Endometrial microvascular endothelial cells (primary cell): ENCODE measurements around the gene CHI3L1. TPM values are rescaled to one million over a fixed set of nuclear protein-coding genes. Genes with fewer than 3 reads are reported as not detected.
"Not testable (repeated sequence)": the region's sequence is repeated elsewhere in the genome, so short reads cannot be mapped to it uniquely, and the experiment has no call there.

ENCODE experiments used
- in situ Hi-C: cut with HindIII; loops from 2 replicates; pipeline ENCODE4 v1.10.0; 2017; ENCODE audit warnings: low sequenced_read_pairs, low pct_unique_long_range_greater_than_20kb; ENCODE audit errors: inconsistent ontology term
- total RNA-seq: library from RNA; depleted of rRNA; stranded (reverse); fragments of >200 nt; gene quantifications from one replicate; pipeline ENCODE4 v1.2.3, GENCODE V29; 2015; ENCODE audit errors: inconsistent ontology term

Gene CHI3L1
- total RNA-seq = not detected

- in situ Hi-C loops = no loop called here
Observed at GRCh38 chr1:203186446-203187303, at the start of gene CHI3L1. CHI3L1 (minus strand) TSS chr1:203186704; CDS start chr1:203186623, 81 bp downstream.

DNA sequence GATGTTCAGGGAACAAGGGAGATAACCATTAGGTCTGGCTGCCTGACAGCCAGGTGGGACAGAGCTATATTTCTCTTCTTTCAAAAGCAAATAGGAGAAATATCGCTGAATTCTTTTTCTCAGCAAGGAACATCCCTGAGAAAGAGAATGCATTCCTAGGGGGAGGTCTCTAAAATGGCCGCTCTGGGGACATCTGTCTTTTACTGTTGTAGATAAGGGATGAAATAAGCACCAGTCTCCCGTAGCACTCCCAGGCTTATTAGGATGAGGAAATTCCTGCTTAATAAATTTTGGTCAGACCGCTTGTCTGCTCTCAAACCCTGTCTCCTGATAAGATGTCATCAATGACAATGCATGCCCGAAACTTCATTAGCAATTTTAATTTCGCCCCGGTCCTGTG lies 48.4 kb upstream of the CHI3L1 start:
- in situ Hi-C loops = not testable (repeated sequence)

- in situ Hi-C loops = no loop called here
Observed at GRCh38 chr1:203229471-203230135, 43.1 kb upstream of the CHI3L1 start, which contains the start of gene CHIT1. CHIT1 (minus strand) TSS chr1:203229673; CDS start chr1:203229636, 37 bp downstream.

DNA sequence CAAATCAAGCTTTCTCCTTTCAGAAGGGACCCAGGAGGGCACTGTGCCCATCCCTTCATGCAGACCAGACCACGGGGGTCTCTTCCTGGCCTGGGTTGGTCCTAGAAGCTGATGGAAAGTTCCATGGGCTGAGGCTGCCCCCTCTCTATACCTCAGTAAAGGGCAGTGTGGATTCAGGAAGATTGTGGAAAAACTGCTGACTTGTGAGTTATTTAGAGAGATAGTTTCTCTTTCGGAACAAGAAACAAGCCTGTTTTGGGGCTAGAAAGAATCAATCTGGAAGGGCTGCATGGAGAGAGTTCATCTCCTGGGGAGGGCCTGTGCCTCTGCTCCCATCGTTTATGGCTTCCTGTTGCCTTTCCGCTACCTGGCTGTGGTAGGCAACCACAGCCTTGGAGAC lies 42.2 kb upstream of the CHI3L1 start:
- in situ Hi-C loops = no loop called here

- in situ Hi-C loops = no loop called here
Observed at GRCh38 chr1:203227371-203228083, 41.0 kb upstream of the CHI3L1 start.

DNA sequence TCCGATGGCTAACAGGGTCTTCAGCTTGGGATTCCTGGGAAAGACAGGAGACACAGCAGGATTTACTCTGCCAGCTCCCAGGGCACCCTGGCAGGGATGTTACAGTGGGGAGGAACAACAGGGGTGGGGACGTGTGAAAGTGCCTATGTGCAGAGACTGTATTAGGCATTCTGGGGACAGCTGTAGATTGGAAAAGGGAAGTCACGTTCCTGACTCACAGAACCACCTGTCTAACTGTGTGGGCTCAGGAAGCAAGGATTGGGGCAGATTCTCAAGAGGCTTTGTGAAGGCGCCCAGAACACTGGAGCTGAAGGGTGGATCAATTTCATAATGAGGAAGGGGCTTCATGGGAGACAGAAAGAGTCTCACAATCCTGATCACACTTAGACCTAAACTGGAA lies 38.6 kb upstream of the CHI3L1 start:
- in situ Hi-C loops = no loop called here

GRCh38 chr1:203223012-203223775 lies 36.7 kb upstream of the CHI3L1 start:
- in situ Hi-C loops = no loop called here

- in situ Hi-C loops = no loop called here
Observed at GRCh38 chr1:203219934-203220333, 33.4 kb upstream of the CHI3L1 start.

DNA sequence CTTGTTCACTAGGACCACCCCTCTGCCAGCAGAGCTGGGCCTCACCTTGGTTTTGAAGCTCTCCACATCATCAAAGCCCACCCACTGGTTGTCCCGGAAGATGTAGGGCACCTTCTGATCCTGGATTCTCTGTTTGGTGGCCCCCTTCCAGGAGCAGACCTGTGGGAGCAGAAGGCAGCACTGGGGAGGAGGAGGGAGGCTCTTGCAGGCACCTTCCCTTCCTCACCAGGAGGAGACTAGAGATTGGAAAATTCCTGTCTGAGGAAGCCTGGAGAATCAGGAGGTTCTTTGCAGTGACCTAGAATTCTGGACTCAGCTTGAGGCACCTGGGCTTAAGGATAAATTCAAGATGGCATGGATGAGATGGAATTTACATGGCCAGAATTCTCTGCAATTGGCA lies 32.7 kb upstream of the CHI3L1 start:
- in situ Hi-C loops = no loop called here

DNA sequence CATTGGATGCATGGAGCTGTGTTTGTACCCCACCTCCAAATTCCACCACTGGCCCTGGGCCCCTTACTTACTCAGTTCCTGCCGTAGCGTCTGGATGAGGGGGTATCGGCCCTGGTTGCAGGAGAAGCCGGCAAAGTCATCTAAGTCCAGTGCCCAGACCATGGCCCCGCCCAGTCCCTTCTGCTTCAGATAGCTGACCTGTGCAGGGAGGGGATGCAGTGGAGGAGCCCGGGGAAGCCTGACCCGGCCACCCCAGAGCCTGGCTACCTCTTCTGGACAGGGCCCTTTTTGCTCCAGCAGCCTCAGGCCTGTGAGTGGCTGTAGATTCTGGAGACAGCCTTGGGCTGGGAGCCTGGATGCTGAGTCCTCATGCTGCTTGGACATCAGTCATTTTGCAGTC lies 31.2 kb upstream of the CHI3L1 start:
- in situ Hi-C loops = no loop called here

- in situ Hi-C loops = no loop called here
Observed at GRCh38 chr1:203217139-203217655, 30.7 kb upstream of the CHI3L1 start.

DNA sequence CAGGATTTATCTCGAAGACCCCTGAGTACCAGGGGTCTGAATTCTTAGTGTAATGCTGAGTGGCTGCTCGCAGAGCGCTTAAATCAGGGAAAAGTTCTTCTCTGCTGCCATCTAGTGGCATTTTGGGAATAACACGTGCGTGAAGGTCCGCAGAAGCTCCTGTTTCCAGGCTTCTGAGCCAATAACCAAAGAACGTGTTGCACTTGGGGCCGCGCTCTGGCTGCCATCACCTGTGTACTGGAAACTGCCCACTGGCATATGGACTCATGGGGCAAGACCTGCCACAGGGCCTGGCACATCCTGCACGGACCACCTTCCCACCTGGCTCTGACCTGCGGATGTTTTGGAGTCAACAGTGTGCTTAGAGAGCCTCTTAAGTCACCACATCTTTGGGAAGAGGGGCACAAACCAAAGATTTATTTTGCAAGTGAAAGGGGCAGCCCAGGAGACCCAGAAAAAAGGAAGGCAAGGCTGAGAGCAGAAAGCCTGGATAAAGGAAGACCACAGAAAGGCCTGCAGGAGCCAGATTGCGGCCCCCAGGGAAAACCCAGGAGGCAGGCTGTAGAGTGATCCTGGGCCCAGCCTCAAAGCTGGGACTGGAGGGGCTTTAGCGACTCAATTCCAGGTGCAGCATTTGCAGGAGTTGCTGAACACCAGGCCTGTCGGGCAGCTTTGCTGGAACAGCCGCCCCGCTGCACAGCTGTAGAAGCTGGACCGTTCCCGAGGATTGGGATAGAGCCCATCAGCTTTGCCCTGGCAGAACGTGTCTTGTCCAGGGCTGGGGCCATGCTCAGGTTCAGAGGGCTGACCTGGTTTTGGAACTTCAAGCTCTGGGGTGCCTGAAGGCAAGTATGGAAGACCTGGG lies 30.0 kb upstream of the CHI3L1 start:
- in situ Hi-C loops = no loop called here

- in situ Hi-C loops = no loop called here
Observed at GRCh38 chr1:203215573-203215972, 29.1 kb upstream of the CHI3L1 start.

DNA sequence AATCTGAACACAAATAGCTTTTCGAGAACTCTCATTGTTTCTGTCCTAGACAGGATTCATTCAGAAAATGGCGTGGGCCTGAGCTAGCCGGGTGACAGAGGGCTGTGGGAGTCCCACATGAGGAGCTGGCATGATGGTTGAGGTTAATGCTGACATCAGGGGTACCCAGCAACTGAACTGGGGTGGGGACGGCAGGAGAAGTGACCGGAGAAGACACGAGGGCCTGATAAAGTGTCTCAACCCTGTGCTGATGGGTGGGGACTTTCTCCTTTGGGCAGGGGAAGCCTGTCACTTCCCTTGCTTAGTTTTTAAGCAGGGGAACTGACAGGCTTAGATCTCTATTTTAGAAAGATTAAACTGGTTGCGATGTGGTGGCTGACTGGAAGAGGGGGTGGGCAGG lies 28.4 kb upstream of the CHI3L1 start:
- in situ Hi-C loops = no loop called here

DNA sequence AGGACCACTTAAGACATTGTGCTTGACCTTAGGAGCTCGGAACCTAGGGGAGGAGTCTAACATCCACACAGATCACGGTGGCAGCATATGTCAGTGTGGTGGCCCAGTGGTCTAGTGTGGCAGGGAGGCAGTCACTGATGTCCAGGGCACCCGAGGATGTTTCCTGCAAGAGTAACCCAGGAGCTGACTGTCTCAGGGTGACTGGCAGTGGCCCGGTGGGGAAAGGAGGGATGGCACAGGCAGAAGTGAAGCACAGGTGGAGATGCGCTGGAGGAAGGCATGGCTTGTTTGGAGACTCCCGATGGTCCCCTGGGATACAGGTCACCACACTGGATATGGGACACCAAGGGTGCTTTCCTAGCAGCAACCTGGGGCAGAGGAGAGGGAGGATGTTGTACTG lies 26.6 kb upstream of the CHI3L1 start:
- in situ Hi-C loops = no loop called here

DNA sequence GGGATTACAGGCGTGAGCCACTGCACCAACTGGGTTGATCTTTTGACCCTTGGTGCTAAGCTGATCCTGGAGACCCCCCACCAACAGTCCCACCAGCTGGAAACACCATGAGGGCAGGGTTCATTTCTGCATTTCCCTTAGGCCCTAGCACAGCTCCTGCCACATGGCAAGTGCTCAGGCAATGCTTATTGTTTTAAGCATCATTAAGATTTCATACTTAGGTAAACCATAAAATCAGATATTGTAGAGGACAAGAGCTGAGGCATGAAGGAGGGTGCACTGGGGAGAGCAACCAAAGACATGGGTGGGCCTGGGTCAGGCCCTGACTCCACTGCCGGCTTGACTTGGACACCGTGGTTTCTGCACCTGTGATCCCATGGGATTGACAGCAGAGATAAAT lies 25.3 kb upstream of the CHI3L1 start:
- in situ Hi-C loops = no loop called here

GRCh38 chr1:203210988-203211387 lies 24.5 kb upstream of the CHI3L1 start:
- in situ Hi-C loops = no loop called here

GRCh38 chr1:203210350-203210749 lies 23.8 kb upstream of the CHI3L1 start:
- in situ Hi-C loops = no loop called here
